Activated CD4-positive, alpha-beta memory T cell treated with anti-CD3 and anti-CD28 coated beads for 36 hours (primary cell): ENCODE measurements around the gene ARHGAP26. TPM values are rescaled to one million over a fixed set of nuclear protein-coding genes. Genes with fewer than 3 reads are reported as not detected.
A peak's percentile ranks its signal among the peaks of the same experiment; 100 is the strongest.

Source experiments
- CTCF ChIA-PET: fragments of 350-600 bp; sonication (Branson Sonifier 250); formaldehyde crosslinking; loops from one replicate; lab custom pipeline; 2021; ENCODE audit warnings: antibody characterized with exemption, inconsistent platforms; lab: Charles Lee
- POLR2A ChIA-PET: fragments of 350-600 bp; sonication (Branson Sonifier 250); formaldehyde crosslinking; loops from one replicate; lab custom pipeline; 2021; ENCODE audit warnings: antibody characterized with exemption; lab: Charles Lee
- DNase-seq: peaks from one replicate; pipeline ENCODE4 v3.0.0-alpha.2; 2020
- H3K27ac Mint-ChIP-seq: one replicate; pipeline ENCODE4 v1.8.0; 2021; ENCODE audit warnings: mixed read lengths
- H3K27me3 Mint-ChIP-seq: one replicate; pipeline ENCODE4 v1.8.0; 2021; ENCODE audit warnings: mixed read lengths
- H3K36me3 Mint-ChIP-seq: one replicate; pipeline ENCODE4 v1.8.0; 2021; ENCODE audit warnings: mixed read lengths
- H3K4me1 Mint-ChIP-seq: one replicate; pipeline ENCODE4 v1.8.0; 2021; ENCODE audit warnings: low read depth, mixed read lengths
- H3K4me3 Mint-ChIP-seq: one replicate; pipeline ENCODE4 v1.8.0; 2021; ENCODE audit warnings: mild to moderate bottlenecking, mixed read lengths
- H3K9me3 Mint-ChIP-seq: one replicate; pipeline ENCODE4 v1.8.0; 2021; ENCODE audit warnings: mixed read lengths
- intact Hi-C: fragments of 100-400 bp; cut with micrococcal nuclease; formaldehyde crosslinking; loops from one replicate; pipeline ENCODE4 v1.15.1; 2023
- total RNA-seq, 2 experiments: library from RNA; stranded (reverse); gene quantifications; one replicate each; pipeline ENCODE4 v1.2.3, GENCODE V29; 2021

The ARHGAP26 gene
- total RNA-seq, result 10 to 100 TPM; 16.4 to 16.9 TPM

- Mint-ChIP-seq H3K36me3 (no peaks in the 10 kb centered on the region), H3K9me3 (no peaks in the 10 kb centered on the region), H3K27ac (peak within 1 kb of the TSS; percentile 78), H3K4me1 (peaks cover 43% of the 10 kb centered on the region), H3K27me3 (no peaks in the 10 kb centered on the region), H3K4me3 (peak within 1 kb of the TSS; percentile 92)
- CTCF ChIA-PET, result interaction anchor here (0.6 to 7.2 kb wide), 16 partner anchors 9 to 664 kb away, joined by 3 to 43 read pairs (median 8); no protein-coding TSS in a partner anchor
- POLR2A ChIA-PET, result interaction anchor here (1.1 to 4.5 kb wide), 5 partner anchors 14 to 57 kb away, joined by 3 to 48 read pairs (median 6); no protein-coding TSS in a partner anchor
- intact Hi-C loops, result loop anchor here (1.0 to 10.0 kb wide), 5 partner anchors 13 to 665 kb away; no protein-coding TSS in a partner anchor
- DNase-seq, result peak; percentile 96
Measured at GRCh38 chr5:142769793-142770649, at the start of gene ARHGAP26. Gene ARHGAP26 (plus strand): TSS chr5:142770377. CDS start chr5:142770762, 385 bp downstream.

GRCh38 chr5:142720641-142721271 is 49.4 kb upstream of the ARHGAP26 start:
- H3K4me1 Mint-ChIP-seq, result no peaks in the 10 kb centered on the region
- H3K36me3 Mint-ChIP-seq, result no peaks in the 10 kb centered on the region
- ChIA-PET POLR2A (no interaction called here), CTCF (interaction anchor here (1.0 to 10.5 kb wide), 5 partner anchors 7 to 168 kb away, joined by 3 to 246 read pairs (median 40); no protein-coding TSS in a partner anchor)
- intact Hi-C loops, result no loop called here
- H3K9me3 Mint-ChIP-seq, result no peaks in the 10 kb centered on the region
- H3K27me3 Mint-ChIP-seq, result no peaks in the 10 kb centered on the region
- no peak for DNase-seq
- no peak overlapping the region for H3K4me3 Mint-ChIP-seq
- no peak overlapping the region for H3K27ac Mint-ChIP-seq

- intact Hi-C loops, result no loop called here
- CTCF ChIA-PET, result interaction anchor here (2.9 to 10.5 kb wide), 4 partner anchors 8 to 166 kb away, joined by 16 to 246 read pairs (median 40); no protein-coding TSS in a partner anchor
- no peaks in the 10 kb centered on the region for H3K9me3 Mint-ChIP-seq
- no peak overlapping the region for H3K27ac Mint-ChIP-seq
- no peak overlapping the region for H3K4me3 Mint-ChIP-seq
- no peak for DNase-seq
- peaks cover 7% of the 10 kb centered on the region for H3K4me1 Mint-ChIP-seq
- POLR2A ChIA-PET, result no interaction called here
- H3K36me3 Mint-ChIP-seq, result no peaks in the 10 kb centered on the region
- H3K27me3 Mint-ChIP-seq, result no peaks in the 10 kb centered on the region
Measured at GRCh38 chr5:142722146-142722545, 48.0 kb upstream of the ARHGAP26 start.

GRCh38 chr5:142722896-142723295 is 47.3 kb upstream of the ARHGAP26 start:
- intact Hi-C loops, result no loop called here
- no peak overlapping the region for H3K4me3 Mint-ChIP-seq
- CTCF ChIA-PET, result interaction anchor here (0.9 to 5.1 kb wide), 6 partner anchors 9 to 165 kb away, joined by 3 to 41 read pairs (median 6); no protein-coding TSS in a partner anchor
- no peaks in the 10 kb centered on the region for H3K27me3 Mint-ChIP-seq
- no peaks in the 10 kb centered on the region for H3K9me3 Mint-ChIP-seq
- peaks cover 7% of the 10 kb centered on the region for H3K4me1 Mint-ChIP-seq
- DNase-seq, result no peak
- H3K27ac Mint-ChIP-seq, result no peak overlapping the region
- POLR2A ChIA-PET, result no interaction called here
- H3K36me3 Mint-ChIP-seq, result no peaks in the 10 kb centered on the region

- Mint-ChIP-seq H3K27me3 (no peaks in the 10 kb centered on the region), H3K4me1 (peaks cover 7% of the 10 kb centered on the region), H3K4me3 (no peak overlapping the region), H3K27ac (no peak overlapping the region), H3K36me3 (no peaks in the 10 kb centered on the region), H3K9me3 (no peaks in the 10 kb centered on the region)
- no peak for DNase-seq
- POLR2A ChIA-PET, result no interaction called here
- CTCF ChIA-PET, result interaction anchor here (5.1 kb wide), 1 partner anchor 11 kb away, joined by 41 read pairs; no protein-coding TSS in a partner anchor
- intact Hi-C loops, result no loop called here
Measured at GRCh38 chr5:142724821-142725220, 45.4 kb upstream of the ARHGAP26 start.

- no peak for DNase-seq
- ChIA-PET CTCF (interaction anchor here (5.1 kb wide), 1 partner anchor 12 kb away, joined by 41 read pairs; no protein-coding TSS in a partner anchor), POLR2A (no interaction called here)
- H3K4me3 Mint-ChIP-seq, result no peak overlapping the region
- intact Hi-C loops, result no loop called here
- no peaks in the 10 kb centered on the region for H3K36me3 Mint-ChIP-seq
- H3K9me3 Mint-ChIP-seq, result no peaks in the 10 kb centered on the region
- H3K27ac Mint-ChIP-seq, result no peak overlapping the region
- H3K4me1 Mint-ChIP-seq, result peaks cover 7% of the 10 kb centered on the region
- no peaks in the 10 kb centered on the region for H3K27me3 Mint-ChIP-seq
Measured at GRCh38 chr5:142725231-142726187, 44.7 kb upstream of the ARHGAP26 start.

- H3K36me3 Mint-ChIP-seq, result no peaks in the 10 kb centered on the region
- H3K9me3 Mint-ChIP-seq, result no peaks in the 10 kb centered on the region
- DNase-seq, result no peak
- ChIA-PET CTCF (no interaction called here), POLR2A (no interaction called here)
- H3K4me1 Mint-ChIP-seq, result peaks cover 7% of the 10 kb centered on the region
- no peaks in the 10 kb centered on the region for H3K27me3 Mint-ChIP-seq
- H3K27ac Mint-ChIP-seq, result no peak overlapping the region
- H3K4me3 Mint-ChIP-seq, result no peak overlapping the region
- intact Hi-C loops, result no loop called here
Measured at GRCh38 chr5:142726188-142726731, 43.9 kb upstream of the ARHGAP26 start.

- ChIA-PET POLR2A (no interaction called here), CTCF (interaction anchor here (0.9 to 1.2 kb wide), 3 partner anchors 14 to 140 kb away, joined by 3 to 7 read pairs (median 4); no protein-coding TSS in a partner anchor)
Measured at GRCh38 chr5:142727735-142728047, 42.5 kb upstream of the ARHGAP26 start.

GRCh38 chr5:142735323-142736246 is 34.6 kb upstream of the ARHGAP26 start:
- no peak overlapping the region for H3K27ac Mint-ChIP-seq
- intact Hi-C loops, result no loop called here
- DNase-seq, result no peak
- peaks cover 19% of the 10 kb centered on the region for H3K4me1 Mint-ChIP-seq
- no peaks in the 10 kb centered on the region for H3K36me3 Mint-ChIP-seq
- POLR2A ChIA-PET, result no interaction called here
- CTCF ChIA-PET, result interaction anchor here (1.4 to 6.1 kb wide), 4 partner anchors 13 to 153 kb away, joined by 5 to 42 read pairs (median 6); no protein-coding TSS in a partner anchor
- no peaks in the 10 kb centered on the region for H3K9me3 Mint-ChIP-seq
- no peak overlapping the region for H3K4me3 Mint-ChIP-seq
- H3K27me3 Mint-ChIP-seq, result no peaks in the 10 kb centered on the region

More at GRCh38 chr5:142727735-142728047, 42.5 kb upstream of the ARHGAP26 start:
- no peaks in the 10 kb centered on the region for H3K36me3 Mint-ChIP-seq
- intact Hi-C loops, result no loop called here
- H3K9me3 Mint-ChIP-seq, result no peaks in the 10 kb centered on the region
- no peak overlapping the region for H3K4me3 Mint-ChIP-seq
- no peak for DNase-seq
- H3K27ac Mint-ChIP-seq, result no peak overlapping the region
- no peaks in the 10 kb centered on the region for H3K27me3 Mint-ChIP-seq
- peaks cover 7% of the 10 kb centered on the region for H3K4me1 Mint-ChIP-seq

- H3K27ac Mint-ChIP-seq, result no peak overlapping the region
- ChIA-PET POLR2A (interaction anchor here (0.9 kb wide), 1 partner anchor 118 kb away, joined by 3 read pairs; no protein-coding TSS in a partner anchor), CTCF (interaction anchor here (0.9 to 1.9 kb wide), 4 partner anchors 12 to 152 kb away, joined by 3 to 6 read pairs (median 6); no protein-coding TSS in a partner anchor)
- DNase-seq, result no peak
- no peaks in the 10 kb centered on the region for H3K9me3 Mint-ChIP-seq
- intact Hi-C loops, result no loop called here
- H3K4me1 Mint-ChIP-seq, result peaks cover 19% of the 10 kb centered on the region
- H3K36me3 Mint-ChIP-seq, result no peaks in the 10 kb centered on the region
- H3K4me3 Mint-ChIP-seq, result no peak overlapping the region
- no peaks in the 10 kb centered on the region for H3K27me3 Mint-ChIP-seq
Measured at GRCh38 chr5:142736247-142736632, 33.9 kb upstream of the ARHGAP26 start.
